GM12878 (cell line): Measurements from ENCODE around the gene RCBTB2. TPM values are rescaled to one million over a fixed set of nuclear protein-coding genes. Genes with fewer than 3 reads are reported as not detected.
A peak's percentile ranks its signal among the peaks of the same experiment; 100 is the strongest.

Experiments used
- ATAC-seq: fragments of 200-7000 bp; cut with Tn5 transposase; 3 replicates; pipeline ENCODE4 v1.9.1; 2020; ENCODE audit warnings: mild to moderate bottlenecking, moderate library complexity
- BruUV-seq: library from RNA; stranded (reverse); fragments of 400-500 nt; replicated peaks from 2 replicates; lab custom pipeline; 2021; lab: Mats Ljungman, UMichigan
- CTCF ChIA-PET: fragments of 300-600 bp; sonication (Branson Sonifier 250); formaldehyde crosslinking; extraction: SDS; loops from one replicate; lab custom pipeline; 2021; ENCODE audit warnings: inconsistent platforms; lab: Yijun Ruan, JAX
- POLR2A ChIA-PET: fragments of 350-600 bp; formaldehyde crosslinking; extraction: SDS; loops from one replicate; lab custom pipeline; 2021; ENCODE audit warnings: inconsistent platforms; lab: Charles Lee
- RAD21 ChIA-PET: fragments of 300-600 bp; sonication (Branson Sonifier 250); formaldehyde crosslinking; loops from one replicate; lab custom pipeline; 2023; ENCODE audit warnings: antibody characterized with exemption; ENCODE audit not compliant: unreplicated experiment; lab: Charles Lee
- SMC1A ChIA-PET: fragments of 300-600 bp; sonication (Branson Sonifier 250); formaldehyde crosslinking; loops from one replicate; lab custom pipeline; 2023; ENCODE audit not compliant: unreplicated experiment, uncharacterized antibody; lab: Charles Lee
- DNase-seq: peaks from one replicate; pipeline ENCODE4 v3.0.0-alpha.2; 2011; ENCODE audit warnings: low read depth, low spot score
- FAIRE-seq: peaks from 3 replicates; lab custom pipeline; 2011; peaks lifted over from hg19 to GRCh38; lab: Jason Lieb, UNC
- H2AFZ ChIP-seq: 2 replicates; pipeline ENCODE4 v1.6.0; 2011; ENCODE audit warnings: low read depth, low read length, control low read depth; ENCODE audit not compliant: control insufficient read depth
- H3K27ac ChIP-seq: 2 replicates; pipeline ENCODE4 v1.5.1; 2011; ENCODE audit warnings: control low read depth; ENCODE audit not compliant: control insufficient read depth, insufficient read depth
- H3K27me3 ChIP-seq, 2 experiments: replicated peaks in 1 of 2; 2 replicates each; pipeline versions ENCODE4 v1.6.0 to v1.6.1; 2011; ENCODE audit warnings: low read length in 1 of 2; ENCODE audit not compliant: control insufficient read depth in 2 of 2, insufficient read depth in 2 of 2
- H3K36me3 ChIP-seq, 2 experiments: 2 replicates each; pipeline ENCODE4 v1.5.1; 2011; ENCODE audit warnings: low read length in 1 of 2; ENCODE audit not compliant: control insufficient read depth in 2 of 2, insufficient read depth in 2 of 2
- H3K4me1 ChIP-seq: 2 replicates; pipeline ENCODE4 v1.6.1; 2011; ENCODE audit warnings: mild to moderate bottlenecking, low read length, moderate library complexity, mixed read lengths; ENCODE audit not compliant: control insufficient read depth, insufficient read depth
- H3K4me2 ChIP-seq: 2 replicates; pipeline ENCODE4 v1.6.0; 2011; ENCODE audit warnings: control low read depth; ENCODE audit not compliant: control insufficient read depth, insufficient read depth
- H3K4me3 ChIP-seq: fragments of 200-600 bp; sonication (generic); 2 replicates; pipeline ENCODE4 v1.5.1; 2016
- H3K79me2 ChIP-seq: 2 replicates; pipeline ENCODE4 v1.6.0; 2011; ENCODE audit warnings: low read length; ENCODE audit not compliant: control insufficient read depth, insufficient read depth
- H3K9ac ChIP-seq: 2 replicates; pipeline ENCODE4 v1.8.0; 2011; ENCODE audit warnings: low read length, control low read depth, mixed read lengths; ENCODE audit not compliant: control insufficient read depth, insufficient read depth
- H3K9me3 ChIP-seq: replicated peaks from 3 replicates; pipeline ENCODE4 v1.5.1; 2011; ENCODE audit warnings: mild to moderate bottlenecking, low read length; ENCODE audit not compliant: control insufficient read depth, insufficient read depth
- H4K20me1 ChIP-seq: 2 replicates; pipeline ENCODE4 v1.6.0; 2011; ENCODE audit not compliant: control insufficient read depth, insufficient read depth
- BCL3 ChIP-seq: IDR thresholded peaks from 2 replicates; pipeline ENCODE4 v1.6.1; 2011; ENCODE audit warnings: borderline replicate concordance, low read depth, mild to moderate bottlenecking, moderate library complexity, low read length; ENCODE audit not compliant: insufficient read depth, poor library complexity, severe bottlenecking
- EED ChIP-seq: sonication (generic); IDR thresholded peaks from 2 replicates; pipeline ENCODE4 v1.6.1; 2016; ENCODE audit warnings: antibody characterized with exemption, low read depth
- EP300 ChIP-seq, 2 experiments: fragments of 150-350 bp in 1 of 2; IDR thresholded peaks; 2 replicates each; pipeline ENCODE4 v1.6.1; 2011 to 2012; ENCODE audit warnings: low read depth in 2 of 2, low read length in 2 of 2, borderline replicate concordance in 1 of 2, improper control_type of control experiment in 1 of 2, inconsistent platforms in 1 of 2; ENCODE audit not compliant: control insufficient read depth in 1 of 2
- ESRRA ChIP-seq: IDR thresholded peaks from 2 replicates; pipeline ENCODE4 v1.6.1; 2012; ENCODE audit warnings: mild to moderate bottlenecking, low read length, improper control_type of control experiment
- FOXM1 ChIP-seq: IDR thresholded peaks from 2 replicates; pipeline ENCODE4 v1.6.1; 2012; ENCODE audit warnings: low read depth, mild to moderate bottlenecking, inconsistent platforms, low read length, moderate library complexity
- GATAD2B ChIP-seq: fragments of 450-650 bp; conservative IDR thresholded peaks from 2 replicates; pipeline ENCODE4 v1.6.1; 2017; ENCODE audit warnings: low read depth, mild to moderate bottlenecking, moderate library complexity
- IKZF1 ChIP-seq: fragments of 450-650 bp; conservative IDR thresholded peaks from 2 replicates; pipeline ENCODE4 v1.6.1; 2017; ENCODE audit warnings: antibody characterized with exemption, mild to moderate bottlenecking
- JUND ChIP-seq: IDR thresholded peaks from 2 replicates; pipeline ENCODE4 v1.6.1; 2012; ENCODE audit warnings: low read depth, mild to moderate bottlenecking, low read length, improper control_type of control experiment, moderate library complexity
- MYC ChIP-seq: IDR thresholded peaks from 2 replicates; pipeline ENCODE4 v1.6.1; 2011; ENCODE audit warnings: mild to moderate bottlenecking, low read length, moderate library complexity, inconsistent platforms; ENCODE audit not compliant: insufficient read depth, insufficient replicate concordance, insufficient read length, severe bottlenecking
- NR2C2 ChIP-seq: IDR thresholded peaks from 2 replicates; pipeline ENCODE4 v1.6.1; 2011; ENCODE audit warnings: borderline replicate concordance, low read depth; ENCODE audit not compliant: control insufficient read depth, insufficient read length
- POU2F2 ChIP-seq: IDR thresholded peaks from 3 replicates; pipeline ENCODE4 v1.6.1; 2011; ENCODE audit warnings: low read depth, mild to moderate bottlenecking, low read length, borderline replicate concordance
- SREBF2 ChIP-seq: IDR thresholded peaks from 2 replicates; pipeline ENCODE4 v1.6.1; 2012; ENCODE audit warnings: mild to moderate bottlenecking, low read length
- YY1 ChIP-seq: IDR thresholded peaks from 2 replicates; pipeline ENCODE4 v1.6.1; 2011; ENCODE audit warnings: low read depth, mild to moderate bottlenecking, low read length
- ZNF622 ChIP-seq: fragments of 450-650 bp; IDR thresholded peaks from 2 replicates; pipeline ENCODE4 v1.6.1; 2017; ENCODE audit warnings: mild to moderate bottlenecking, inconsistent platforms
- WGBS: methylation state at CpG from one replicate; pipeline ENCODE4 v1.1.6; 2016; ENCODE audit warnings: low lambda C conversion rate; ENCODE audit not compliant: insufficient replicate concordance, insufficient coverage; ENCODE audit errors: missing lambda C conversion rate; 5-methylcytosine and 5-hydroxymethylcytosine counted together
- in situ Hi-C: fragments of 300-500 bp; cut with MboI; formaldehyde crosslinking; loops from 9 replicates; pipeline ENCODE4 v1.14.3; 2018; ENCODE audit warnings: mixed read lengths
- intact Hi-C: fragments of 100-400 bp; cut with micrococcal nuclease; formaldehyde crosslinking; loops from one replicate; pipeline ENCODE4 v1.14.2; 2022; ENCODE audit not compliant: unreplicated experiment
- polyA plus RNA-seq, 11 experiments: library from polyadenylated mRNA; depleted of rRNA in 4 of 11; unstranded in 6 of 11; stranded (reverse) in 5 of 11; fragments of >200 nt; fragmentation: Nextera tagmentation in 4 of 11; fragmentation: Illumina TruSeq in 1 of 11; extraction: Ambion mirVana in 4 of 11; extraction: Trizol in 1 of 11; gene quantifications; 1 replicate in 1 of 11; 2 replicates in 10 of 11; pipeline versions ENCODE4 v1.2.1 to v1.2.3, GENCODE V29; 2011 to 2016; ENCODE audit warnings: inconsistent platforms in 2 of 11, missing spikeins in 2 of 11, low read depth in 1 of 11
- total RNA-seq, 4 experiments: library from RNA; depleted of rRNA in 3 of 4; stranded (reverse); fragments of >200 nt in 3 of 4; fragmentation: Illumina TruSeq in 1 of 4; extraction: Trizol in 1 of 4; gene quantifications; 2 replicates each; pipeline versions ENCODE4 v1.2.1 to v1.2.3, GENCODE V29; 2013 to 2021
- TF ChIP-seq, protein P1 (sequence below): IDR thresholded peaks from 2 replicates; pipeline ENCODE4 v1.6.1; 2012; ENCODE audit warnings: low read depth, low read length, improper control_type of control experiment

RCBTB2 gene
- total and polyA plus RNA-seq, 10 of the 15 experiments (the other 5 are each of a cell fraction or from before 2014, with no cell fraction given), result 5.0 to 16.0 (median 8.5) TPM

DNA sequence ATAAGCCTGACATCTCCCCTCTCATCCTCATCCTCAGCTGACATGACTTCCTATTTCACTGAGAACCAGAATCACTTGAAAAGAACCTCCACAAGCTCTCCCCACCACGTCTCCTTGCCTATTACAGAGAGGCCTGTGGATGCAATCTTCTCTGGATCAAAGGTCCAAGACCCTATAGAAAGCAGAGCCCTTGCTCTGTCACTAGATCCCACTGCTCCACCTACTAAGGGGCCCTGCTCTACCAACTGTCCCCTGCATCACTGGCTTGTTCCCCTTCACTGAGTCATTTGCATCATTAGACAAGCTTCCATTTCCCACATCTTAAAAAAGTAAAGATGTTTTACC lies 40.8 kb downstream of the RCBTB2 start:
- ATAC-seq (peak; percentile 81), DNase-seq (no peak), FAIRE-seq (no peak)
- CTCF ChIA-PET, result interaction anchor here (0.6 to 1.7 kb wide), 7 partner anchors 36 to 158 kb away, joined by 3 to 10 read pairs (median 4); partner anchors contain the start of gene RCBTB2
- POLR2A ChIA-PET, result interaction anchor here (0.7 kb wide), 1 partner anchor 40 kb away, joined by 3 read pairs; the partner anchor contains the start of gene RCBTB2
- H3K4me2 ChIP-seq, result peak overlapping the region; percentile 92
- BruUV-seq, result TSS peak; percentile 82
- peaks cover 29% of the 10 kb centered on the region for H3K79me2 ChIP-seq
- peaks cover 72% of the 10 kb centered on the region for H3K4me1 ChIP-seq
- H3K4me3 ChIP-seq, result peak overlapping the region; percentile 66
- no peaks in the 10 kb centered on the region; the same call in 2 of the 3 replicates for H3K9me3 ChIP-seq
- peaks cover 0 to 22% of the 10 kb centered on the region in 2 experiments; a peak in 2 of 4 replicates for H3K36me3 ChIP-seq
- H4K20me1 ChIP-seq, result no peaks in the 10 kb centered on the region
- H3K9ac ChIP-seq, result peak overlapping the region; percentile 61
- no peaks in the 10 kb centered on the region for H3K27me3 ChIP-seq
- 0% methylated on average over 1 of the region's 1 CpG for WGBS
- RAD21 ChIA-PET, result interaction anchor here (0.9 to 5.0 kb wide), 4 partner anchors 37 to 87 kb away, joined by 3 to 26 read pairs (median 8); no protein-coding TSS in a partner anchor
- SMC1A ChIA-PET, result interaction anchor here (0.8 to 1.9 kb wide), 8 partner anchors 14 to 88 kb away, joined by 3 to 9 read pairs (median 6); no protein-coding TSS in a partner anchor
- peak overlapping the region; percentile 65 for H2AFZ ChIP-seq
- in situ Hi-C loops (no loop called here), intact Hi-C loops (loop anchor here (1.0 to 5.0 kb wide), 3 partner anchors 39 to 87 kb away; no protein-coding TSS in a partner anchor)
- peak overlapping the region; percentile 91 for H3K27ac ChIP-seq
- no peak for TF ChIP-seq ZNF622
- no peak for TF ChIP-seq FOXM1
- TF ChIP-seq IKZF1, result no peak
- no peak for TF ChIP-seq NR2C2
- no peak for TF ChIP-seq POU2F2
- no peak for TF ChIP-seq EED
- no peak for TF ChIP-seq BCL3
- TF ChIP-seq EP300 (IDR thresholded peaks at IDR 0.05; ENCODE audit: borderline replicate concordance in 1 of 2, control insufficient read depth in 1 of 2, low read depth in 2 of 2, low read length in 2 of 2), result no peak
- no peak for TF ChIP-seq SREBF2
- TF ChIP-seq, protein P1, sequence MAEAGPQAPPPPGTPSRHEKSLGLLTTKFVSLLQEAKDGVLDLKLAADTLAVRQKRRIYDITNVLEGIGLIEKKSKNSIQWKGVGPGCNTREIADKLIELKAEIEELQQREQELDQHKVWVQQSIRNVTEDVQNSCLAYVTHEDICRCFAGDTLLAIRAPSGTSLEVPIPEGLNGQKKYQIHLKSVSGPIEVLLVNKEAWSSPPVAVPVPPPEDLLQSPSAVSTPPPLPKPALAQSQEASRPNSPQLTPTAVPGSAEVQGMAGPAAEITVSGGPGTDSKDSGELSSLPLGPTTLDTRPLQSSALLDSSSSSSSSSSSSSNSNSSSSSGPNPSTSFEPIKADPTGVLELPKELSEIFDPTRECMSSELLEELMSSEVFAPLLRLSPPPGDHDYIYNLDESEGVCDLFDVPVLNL, result no peak
- no peak for TF ChIP-seq YY1
- no peak for TF ChIP-seq GATAD2B
- TF ChIP-seq JUND, result no peak
- TF ChIP-seq MYC, result no peak
- TF ChIP-seq ESRRA, result no peak
- TF ChIP-seq, all 136 proteins: peak for 0
